ENCODE data around the gene GOLGA6L22.
"Not testable (repeated sequence)": the region's sequence is repeated elsewhere in the genome, so short reads cannot be mapped to it uniquely, and the experiment has no call there.

The GOLGA6L22 gene

DNA sequence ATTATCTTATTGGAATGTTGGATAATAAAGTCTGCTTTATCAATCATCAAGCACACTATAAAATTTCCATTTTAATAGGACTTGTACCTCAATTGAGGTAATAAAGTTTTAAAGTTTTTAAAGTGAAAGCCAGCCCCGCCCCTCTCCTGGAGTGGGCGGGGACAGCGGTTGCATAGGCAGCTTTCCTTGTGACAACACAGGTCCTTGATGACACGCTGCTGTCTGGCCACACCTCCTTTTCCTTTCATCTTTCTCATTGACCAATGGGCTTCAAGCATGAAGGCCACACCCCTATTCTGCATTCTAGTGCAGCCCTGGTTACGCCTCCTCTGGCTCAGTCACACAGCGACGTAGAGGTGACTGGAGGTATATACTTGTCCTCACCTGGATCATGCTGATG lies at the start of gene GOLGA6L22:
Gene GOLGA6L22, plus strand, starts transcription at position 301 of the 400 bp plus-strand sequence. Its CDS starts 91 bp downstream, at position 392.
- not testable (repeated sequence) for DNase-seq (ENCODE audit: low read depth)

DNA sequence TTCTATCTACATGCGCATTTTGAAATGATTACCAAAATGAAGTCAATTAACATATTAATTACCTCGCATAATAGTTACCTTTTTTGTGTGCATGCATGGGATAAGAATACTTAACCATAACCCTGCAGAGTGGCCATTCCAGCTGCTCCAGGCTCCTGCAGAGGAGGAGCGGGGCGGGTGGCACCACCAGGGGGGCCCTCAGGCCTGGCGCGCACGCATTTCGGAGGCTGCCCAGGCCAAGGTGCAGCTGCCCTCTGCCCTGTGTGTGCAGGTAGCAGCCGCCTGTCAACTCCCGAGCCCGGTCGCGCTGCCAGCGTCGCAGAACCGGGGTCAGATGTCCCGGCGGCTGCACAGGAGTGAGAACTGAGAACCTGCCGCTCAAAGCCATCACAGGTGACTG lies 41.4 kb upstream of the GOLGA6L22 start:
- DNase-seq (ENCODE audit: low read depth), result not testable (repeated sequence)

DNA sequence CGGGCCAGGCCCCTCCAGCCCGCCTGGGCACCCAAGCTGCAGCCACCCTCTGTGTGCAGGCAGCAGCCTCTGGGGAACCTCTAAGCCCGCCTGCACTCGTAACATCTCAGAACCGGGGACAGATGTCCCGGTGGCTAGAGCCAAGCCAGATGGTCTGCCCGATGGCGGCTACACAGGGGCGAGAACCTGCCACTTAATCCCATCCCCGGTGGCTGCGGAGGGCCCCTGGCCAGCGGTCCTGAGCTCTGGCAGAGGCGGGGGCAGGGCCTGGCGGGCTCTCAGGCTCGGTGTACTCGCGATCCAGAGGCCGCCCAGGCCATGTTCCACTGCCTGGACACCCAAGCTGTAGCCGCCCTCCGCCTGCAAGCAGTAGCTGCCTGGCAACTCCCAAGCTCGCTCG lies 40.9 kb upstream of the GOLGA6L22 start:
- not testable (repeated sequence) for DNase-seq (ENCODE audit: low read depth)

GRCh38 chr15:22418212-22418611 lies 40.5 kb upstream of the GOLGA6L22 start:
- not testable (repeated sequence) for DNase-seq (ENCODE audit: low read depth)

DNA sequence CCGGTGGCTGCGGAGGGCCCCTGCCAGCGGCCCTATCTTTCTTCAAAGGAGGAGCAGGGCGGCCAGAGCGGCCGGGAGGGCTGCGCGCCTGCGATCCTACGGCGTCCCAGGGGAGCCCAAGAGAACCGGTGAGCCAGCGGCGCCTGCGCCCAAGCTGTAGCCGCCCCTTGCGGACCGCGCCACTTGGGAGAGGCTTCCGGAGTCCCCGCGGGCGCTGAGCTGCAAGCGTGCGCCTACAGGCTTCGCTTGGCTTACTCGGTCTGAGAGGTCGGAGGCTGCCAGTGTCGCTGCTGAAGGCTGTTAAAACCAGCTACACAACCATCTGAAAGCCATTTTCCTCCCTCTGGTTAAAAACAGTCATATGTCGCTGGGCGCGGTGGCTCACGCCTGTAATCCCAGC lies 40.0 kb upstream of the GOLGA6L22 start:
- DNase-seq (ENCODE audit: low read depth), result not testable (repeated sequence)

GRCh38 chr15:22420340-22420739 lies 38.4 kb upstream of the GOLGA6L22 start:
- not testable (repeated sequence) for DNase-seq (ENCODE audit: low read depth)

DNA sequence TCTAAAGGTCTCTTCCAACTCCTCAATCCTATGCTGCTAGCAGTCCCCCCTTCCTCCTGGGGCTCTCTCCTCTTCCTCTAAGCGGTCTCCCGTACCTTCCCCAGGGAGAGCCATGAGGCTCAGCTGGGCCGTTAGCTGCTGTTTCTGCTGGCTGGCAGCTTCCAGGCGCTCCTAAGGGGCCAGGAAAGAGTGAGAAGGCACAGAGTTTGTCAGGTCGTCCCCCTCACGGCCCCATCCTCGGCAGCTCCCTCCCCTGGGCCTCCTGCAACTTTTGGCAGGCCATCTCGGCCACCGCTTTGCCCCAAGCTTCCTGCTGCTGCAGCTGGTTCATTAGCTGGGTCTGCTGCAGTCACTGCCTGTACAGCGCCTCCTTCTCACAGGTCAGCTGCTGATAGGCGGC lies 29.3 kb upstream of the GOLGA6L22 start:
- not testable (repeated sequence) for DNase-seq (ENCODE audit: low read depth)

DNA sequence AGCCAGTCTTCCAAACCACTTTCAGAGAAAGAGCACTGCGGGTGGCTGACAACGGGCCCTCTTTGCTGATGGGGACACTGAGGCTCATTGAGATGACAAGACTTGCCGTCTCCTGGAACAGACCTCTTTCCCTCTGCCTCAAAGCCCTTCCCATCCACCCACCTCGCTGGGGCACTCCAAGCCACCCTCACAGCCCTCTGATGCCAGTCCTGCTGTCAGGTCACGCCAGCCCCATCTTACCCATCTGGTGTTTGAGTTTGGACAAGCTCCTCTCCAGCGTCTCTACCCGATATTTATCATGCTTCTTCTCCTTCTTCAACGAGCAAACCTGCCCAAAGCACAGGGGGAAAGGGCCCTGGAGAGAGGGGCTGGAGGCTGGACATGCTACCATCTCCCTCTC lies 27.0 kb upstream of the GOLGA6L22 start:
- DNase-seq (ENCODE audit: low read depth), result not testable (repeated sequence)

GRCh38 chr15:22494490-22495113 lies 35.9 kb downstream of the GOLGA6L22 start:
- DNase-seq (ENCODE audit: low read depth), result not testable (repeated sequence)

- DNase-seq (ENCODE audit: low read depth), result not testable (repeated sequence)
These were observed 38.5 kb downstream of the GOLGA6L22 start for GRCh38 chr15:22497200-22497599.

- not testable (repeated sequence) for DNase-seq (ENCODE audit: low read depth)
These were observed 39.7 kb downstream of the GOLGA6L22 start for GRCh38 chr15:22498220-22498925.

- not testable (repeated sequence) for DNase-seq (ENCODE audit: low read depth)
These were observed 43.6 kb downstream of the GOLGA6L22 start for GRCh38 chr15:22502272-22502671.

- not testable (repeated sequence) for DNase-seq (ENCODE audit: low read depth)
These were observed 48.3 kb downstream of the GOLGA6L22 start for GRCh38 chr15:22506959-22507358.

DNA sequence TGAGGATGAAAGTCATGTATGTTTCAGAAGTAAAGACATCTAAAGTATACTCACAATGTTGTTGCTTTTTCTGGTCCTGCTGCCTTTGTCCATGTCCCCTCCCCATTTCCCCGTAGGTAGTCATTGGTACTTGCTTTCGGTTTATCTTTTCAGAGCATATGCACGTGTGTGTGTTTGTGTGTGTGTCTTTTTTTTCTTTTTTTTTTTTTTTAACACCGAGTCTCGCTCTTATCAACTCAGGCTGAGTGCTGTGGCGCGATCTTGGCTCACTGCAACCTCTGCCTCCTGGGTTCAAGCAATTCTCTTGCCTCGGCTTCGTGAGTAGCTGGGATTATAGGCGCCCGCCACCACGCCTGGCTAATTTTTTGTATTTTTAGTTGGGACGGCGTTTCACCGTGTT lies 57.4 kb downstream of the GOLGA6L22 start:
- DNase-seq (ENCODE audit: low read depth), result not testable (repeated sequence)

All from stimulated activated CD8-positive, alpha-beta memory T cell treated with anti-CD3 and anti-CD28 coated beads, Interleukin-15, amount 100 ng/mL, for 1 hour (primary cell).